T1000 (cell line): ENCODE results near the gene WDR45B.

ENCODE experiments used
- DNase-seq: peaks from one replicate; lab custom pipeline; 2025; ENCODE audit warnings: mixed read lengths; lab: John Stamatoyannopoulos, UW

Gene WDR45B

GRCh38 chr17:82629748-82630147 is 18.5 kb downstream of the WDR45B start:
- DNase-seq, result no peak

GRCh38 chr17:82627405-82627804 is 20.8 kb downstream of the WDR45B start:
- DNase-seq, result no peak

GRCh38 chr17:82623707-82624106 is 24.5 kb downstream of the WDR45B start:
- no peak for DNase-seq

GRCh38 chr17:82619641-82620040 is 28.6 kb downstream of the WDR45B start:
- no peak for DNase-seq

GRCh38 chr17:82619211-82619610 is 29.0 kb downstream of the WDR45B start:
- DNase-seq, result no peak

GRCh38 chr17:82616021-82616711 is 32.1 kb downstream of the WDR45B start:
- no peak for DNase-seq

- DNase-seq, result no peak
Measured at GRCh38 chr17:82615084-82616020, 32.9 kb downstream of the WDR45B start.

GRCh38 chr17:82614095-82614631 is 34.1 kb downstream of the WDR45B start:
- no peak for DNase-seq

- DNase-seq, result no peak
Measured at GRCh38 chr17:82613283-82614094, 34.8 kb downstream of the WDR45B start.

- DNase-seq, result no peak
Measured at GRCh38 chr17:82611140-82612058, 36.8 kb downstream of the WDR45B start.

GRCh38 chr17:82609655-82610054 is 38.6 kb downstream of the WDR45B start:
- DNase-seq, result no peak

- DNase-seq, result no peak
Measured at GRCh38 chr17:82608816-82609215, 39.4 kb downstream of the WDR45B start.

GRCh38 chr17:82605939-82606600 is 42.2 kb downstream of the WDR45B start:
- DNase-seq, result no peak

GRCh38 chr17:82604532-82604931 is 43.7 kb downstream of the WDR45B start:
- DNase-seq, result no peak

GRCh38 chr17:82603981-82604448 is 44.2 kb downstream of the WDR45B start:
- DNase-seq, result no peak

GRCh38 chr17:82602986-82603710 is 45.1 kb downstream of the WDR45B start:
- DNase-seq, result no peak

- no peak for DNase-seq
Measured at GRCh38 chr17:82602487-82602886, 45.8 kb downstream of the WDR45B start.

GRCh38 chr17:82601447-82602000 is 46.7 kb downstream of the WDR45B start:
- no peak for DNase-seq

GRCh38 chr17:82600731-82601446 is 47.4 kb downstream of the WDR45B start:
- DNase-seq, result no peak
